Heart left ventricle (tissue), 16 donors: ENCODE data around the gene TACO1. TPM values are rescaled to one million over a fixed set of nuclear protein-coding genes. Genes with fewer than 3 reads are reported as not detected.

Source experiments
- ATAC-seq, 4 donors: fragments of 200-7000 bp; cut with Tn5 transposase; one replicate each; pipeline ENCODE4 v1.9.1; 2020 to 2022; ENCODE audit warnings: moderate library complexity in 4 of 4, mild to moderate bottlenecking in 3 of 4, moderate number of reproducible peaks in 1 of 4
- DNase-seq, 5 donors: peaks; one replicate each; pipeline ENCODE4 v3.0.0-alpha.2; 2020
- H3K27ac ChIP-seq, 12 donors: fragments of 200-600 bp; sonication (generic) in 4 of 12; one replicate each; pipeline versions ENCODE4 v1.5.0 to v1.8.0; 2016 to 2022; ENCODE audit warnings: mild to moderate bottlenecking in 2 of 12
- H3K27me3 ChIP-seq, 9 donors: fragments of 200-600 bp; sonication (generic) in 2 of 9; one replicate each; pipeline versions ENCODE4 v1.5.1 to v1.8.0; 2016 to 2022; ENCODE audit warnings: mild to moderate bottlenecking in 3 of 9
- H3K36me3 ChIP-seq, 9 donors: fragments of 200-600 bp; sonication (generic) in 2 of 9; one replicate each; pipeline versions ENCODE4 v1.5.0 to v1.8.0; 2018 to 2022; ENCODE audit warnings: mild to moderate bottlenecking in 2 of 9
- H3K4me1 ChIP-seq, 12 donors: fragments of 200-600 bp; sonication (generic) in 4 of 12; one replicate each; pipeline versions ENCODE4 v1.5.0 to v1.8.0; 2016 to 2022; ENCODE audit warnings: mild to moderate bottlenecking in 3 of 12
- H3K4me3 ChIP-seq, 12 donors: fragments of 200-600 bp; sonication (generic) in 4 of 12; one replicate each; pipeline versions ENCODE4 v1.5.0 to v1.8.0; 2017 to 2022; ENCODE audit warnings: mild to moderate bottlenecking in 9 of 12, moderate library complexity in 4 of 12
- H3K9me3 ChIP-seq, 12 donors: fragments of 200-600 bp; sonication (generic) in 4 of 12; one replicate each; pipeline versions ENCODE4 v1.5.0 to v1.8.0; 2016 to 2022; ENCODE audit warnings: mild to moderate bottlenecking in 1 of 12
- POLR2A ChIP-seq, 2 donors: fragments of 450-650 bp; IDR thresholded peaks; one replicate each; pipeline ENCODE4 v1.6.1; 2017; ENCODE audit warnings: antibody characterized with exemption in 2 of 2, mild to moderate bottlenecking in 2 of 2, moderate library complexity in 2 of 2
- WGBS, 4 donors: extraction: QIAGEN DNeasy Blood & Tissue Kit in 2 of 4; methylation state at CpG; one replicate each; pipeline versions ENCODE4 v1.1.5 to v1.1.7; 2013 to 2018; 5-methylcytosine and 5-hydroxymethylcytosine counted together
- intact Hi-C, 10 donors: fragments of 100-400 bp; cut with DNase I; formaldehyde crosslinking; loops; one replicate each; pipeline versions ENCODE4 v1.11.1 to v1.14.2; 2022
- polyA plus RNA-seq, 2 donors: library from polyadenylated mRNA; stranded (reverse); fragments of 200-250 nt; gene quantifications; one replicate each; pipeline ENCODE4 v1.2.3, GENCODE V29; 2013
- total RNA-seq, 9 donors: library from RNA; depleted of rRNA in 2 of 9; stranded (reverse); fragments of >200 nt in 2 of 9; fragmentation: NEBNext Ultra II Directional in 3 of 9; extraction: Animal tissue kit (Norgen Biotek cat#: 25700) in 3 of 9; gene quantifications; one replicate each; pipeline versions ENCODE4 v1.1.0 to v1.2.4, GENCODE V29; 2016 to 2023
- TF ChIP-seq, protein P1 (sequence below), 12 donors: fragments of 200-600 bp; sonication (generic) in 4 of 12; IDR thresholded peaks; one replicate each; pipeline versions ENCODE4 v1.5.0 to v1.8.0; 2018 to 2022; ENCODE audit warnings: antibody characterized with exemption in 12 of 12, mild to moderate bottlenecking in 5 of 12
- donor health status: ischemic (EF 13 %, LVEDD 7.1; RV severe dilation, severe dysfunction).
- donor health status: healthy with polysubstance abuse.
- donor health status: DM: no; HTN: yes; CAD: no.
- donor health status: DM: no; HTN: no; CAD: no.
- donor health status: ischemic (EF 25% LVEDD 6.9; RV normal size, moderate dysfunction).
- donor health status: ischemic (EF 25% LVEDD 5.7; RV mildly dilated, moderate dysfunction).
- donor health status: healthy.
- donor health status: DM: yes; HTN: yes; CAD: no.
- donor health status: ischemic (EF 35%, LVEDD 5.7; RV mildly dilated, moderate dysfunction).
- donor health status: nonischemic (EF 11% LVEDD 7.7; RV severe dilation, severe dysfunction).
- donor health status: DM: yes; HTN: yes; CAD: no.
- donor health status: PGD.
- donor health status: ischemic (EF 29% LVEDD 5.4; RV normal size, mild dysfunction).
- donor health status: nonischemic (EF 23%, LVEDD 6.1; RV moderate dilation, normal function).

The TACO1 gene
- total and polyA plus RNA-seq, 11 donors, result 23.0 to 54.9 (median 44.7) TPM

DNA sequence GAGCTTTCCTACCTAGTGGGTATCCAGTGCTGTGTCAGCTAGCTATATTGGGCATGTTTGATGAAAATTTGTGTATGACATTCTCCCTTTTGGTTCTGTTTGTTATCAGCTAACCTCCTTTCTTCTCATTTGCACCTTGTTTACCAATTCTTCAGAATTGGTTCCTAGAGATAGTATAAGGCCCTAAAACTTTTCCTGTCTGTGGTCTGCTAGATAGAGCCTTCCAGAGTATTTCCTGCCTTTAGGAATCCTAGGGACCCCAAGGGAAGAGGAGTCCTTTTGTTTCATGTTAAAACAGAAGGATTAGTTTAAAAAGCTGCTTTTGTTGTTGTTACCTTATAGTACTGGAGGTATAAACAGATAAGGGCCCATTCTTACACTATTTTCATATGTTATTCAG, 33.0 kb downstream of the TACO1 start:
- intact Hi-C loops, result loop anchor here in 1 of 10 donors (10.0 kb wide), 1 partner anchor 61 kb away; no protein-coding TSS in a partner anchor
- ATAC-seq, result no peak

DNA sequence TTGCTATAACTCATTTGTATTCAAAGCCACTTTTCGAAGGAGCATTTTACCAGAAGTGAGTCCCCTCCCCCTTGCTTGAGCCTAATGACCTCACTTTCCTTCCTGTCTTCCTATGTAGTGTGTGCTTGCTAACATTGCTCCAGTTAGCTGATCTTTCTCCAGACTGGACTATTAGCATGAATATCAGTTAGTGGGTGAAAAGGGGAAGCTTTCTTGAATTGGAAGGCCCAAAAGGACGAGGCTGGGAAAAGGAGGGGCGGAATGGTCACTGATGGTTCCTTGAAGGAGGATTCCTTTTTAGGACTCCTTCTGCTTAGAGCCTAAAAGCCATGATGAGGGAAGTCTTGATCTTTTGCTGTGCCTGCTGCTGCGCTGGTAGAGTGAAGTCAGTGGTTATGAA, 33.5 kb downstream of the TACO1 start:
- WGBS, 4 donors, result 52 to 64% (median 56%) methylated on average over 4 of the region's 4 CpGs
- peak in 1 of 5 donors; percentile 16 for DNase-seq
- Histone ChIP-seq H3K27me3 (no peaks in the 10 kb centered on the region), H3K9me3 (no peaks in the 10 kb centered on the region), H3K27ac (peak overlapping the region in 11 of 12 donors; percentile 12 to 93 (median 51)), H3K4me1 (peaks cover 7 to 79% (median 55%) of the 10 kb centered on the region in 12 donors), H3K4me3 (no peak overlapping the region), H3K36me3 (peaks cover 0 to 73% (median 69%) of the 10 kb centered on the region in 9 donors)
- peak in 3 of 4 donors; percentile 32 to 74 (median 60) for ATAC-seq
- TF ChIP-seq, protein P1, sequence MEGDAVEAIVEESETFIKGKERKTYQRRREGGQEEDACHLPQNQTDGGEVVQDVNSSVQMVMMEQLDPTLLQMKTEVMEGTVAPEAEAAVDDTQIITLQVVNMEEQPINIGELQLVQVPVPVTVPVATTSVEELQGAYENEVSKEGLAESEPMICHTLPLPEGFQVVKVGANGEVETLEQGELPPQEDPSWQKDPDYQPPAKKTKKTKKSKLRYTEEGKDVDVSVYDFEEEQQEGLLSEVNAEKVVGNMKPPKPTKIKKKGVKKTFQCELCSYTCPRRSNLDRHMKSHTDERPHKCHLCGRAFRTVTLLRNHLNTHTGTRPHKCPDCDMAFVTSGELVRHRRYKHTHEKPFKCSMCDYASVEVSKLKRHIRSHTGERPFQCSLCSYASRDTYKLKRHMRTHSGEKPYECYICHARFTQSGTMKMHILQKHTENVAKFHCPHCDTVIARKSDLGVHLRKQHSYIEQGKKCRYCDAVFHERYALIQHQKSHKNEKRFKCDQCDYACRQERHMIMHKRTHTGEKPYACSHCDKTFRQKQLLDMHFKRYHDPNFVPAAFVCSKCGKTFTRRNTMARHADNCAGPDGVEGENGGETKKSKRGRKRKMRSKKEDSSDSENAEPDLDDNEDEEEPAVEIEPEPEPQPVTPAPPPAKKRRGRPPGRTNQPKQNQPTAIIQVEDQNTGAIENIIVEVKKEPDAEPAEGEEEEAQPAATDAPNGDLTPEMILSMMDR (IDR thresholded peaks at IDR 0.05), result no peak
- no peak for TF ChIP-seq POLR2A (IDR thresholded peaks at IDR 0.05)
- intact Hi-C loops, result loop anchor here in 1 of 10 donors (10.0 kb wide), 1 partner anchor 61 kb away; no protein-coding TSS in a partner anchor

More for the DNA sequence above, 33.0 kb downstream of the TACO1 start:
- Histone ChIP-seq H3K27ac (peak overlapping the region in 11 of 12 donors; percentile 12 to 93 (median 51)), H3K4me3 (no peak overlapping the region), H3K4me1 (peaks cover 8 to 79% (median 57%) of the 10 kb centered on the region in 12 donors), H3K36me3 (peaks cover 0 to 74% (median 65%) of the 10 kb centered on the region in 9 donors), H3K9me3 (no peaks in the 10 kb centered on the region), H3K27me3 (no peaks in the 10 kb centered on the region)
- TF ChIP-seq, protein P1 (IDR thresholded peaks at IDR 0.05), result no peak
- no peak for TF ChIP-seq POLR2A (IDR thresholded peaks at IDR 0.05)
- DNase-seq, result no peak

- DNase-seq (no peak), ATAC-seq (no peak)
- WGBS, 4 donors, result 74 to 91% (median 85%) methylated on average over 1 of the region's 1 CpG
- H3K27me3 ChIP-seq, result no peaks in the 10 kb centered on the region
- H3K9me3 ChIP-seq, result no peaks in the 10 kb centered on the region
- H3K4me3 ChIP-seq, result no peak overlapping the region
- no peak for TF ChIP-seq POLR2A (IDR thresholded peaks at IDR 0.05)
- TF ChIP-seq, protein P1 (IDR thresholded peaks at IDR 0.05), result no peak
- H3K4me1 ChIP-seq, result peaks cover 7 to 77% (median 50%) of the 10 kb centered on the region in 12 donors
- H3K36me3 ChIP-seq, result peaks cover 0 to 74% (median 67%) of the 10 kb centered on the region in 9 donors
- intact Hi-C loops, result loop anchor here in 1 of 10 donors (10.0 kb wide), 1 partner anchor 60 kb away; no protein-coding TSS in a partner anchor
- H3K27ac ChIP-seq, result peak overlapping the region in 8 of 12 donors; percentile 39 to 93 (median 58)
These were observed 34.1 kb downstream of the TACO1 start for GRCh38 chr17:63634816-63635215.

DNA sequence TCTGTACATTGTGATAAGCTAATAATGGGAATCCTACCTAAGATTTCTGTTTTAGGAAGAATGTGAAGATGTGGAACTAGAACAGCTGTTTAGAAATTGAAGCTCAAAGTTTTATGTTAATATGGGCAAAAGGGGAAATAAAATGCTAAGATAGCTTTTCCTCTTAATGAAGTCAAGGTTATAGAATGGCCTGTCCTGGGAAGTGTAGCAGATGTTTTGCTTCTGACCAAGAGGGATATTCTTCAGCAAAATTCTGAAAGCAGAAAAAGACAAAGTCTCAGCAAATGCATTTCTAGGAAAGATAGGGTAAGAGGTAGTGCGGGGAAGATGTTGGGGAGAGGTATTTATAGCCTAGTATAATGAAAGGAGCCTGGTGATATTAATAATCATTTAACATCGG, 34.6 kb downstream of the TACO1 start:
- no peak for TF ChIP-seq POLR2A (IDR thresholded peaks at IDR 0.05)
- TF ChIP-seq, protein P1 (IDR thresholded peaks at IDR 0.05), result no peak
- peaks cover 7 to 77% (median 47%) of the 10 kb centered on the region in 12 donors for H3K4me1 ChIP-seq
- DNase-seq, result no peak
- H3K36me3 ChIP-seq, result peaks cover 0 to 79% (median 70%) of the 10 kb centered on the region in 9 donors
- peak in 1 of 4 donors; percentile 5 for ATAC-seq
- H3K27ac ChIP-seq, result peak overlapping the region in 8 of 12 donors; percentile 19 to 93 (median 56)
- H3K4me3 ChIP-seq, result no peak overlapping the region
- no peaks in the 10 kb centered on the region for H3K9me3 ChIP-seq
- WGBS, 4 donors, result 56 to 65% (median 57%) methylated on average over 2 of the region's 2 CpGs
- H3K27me3 ChIP-seq, result no peaks in the 10 kb centered on the region
- intact Hi-C loops, result loop anchor here in 1 of 10 donors (10.0 kb wide), 1 partner anchor 60 kb away; no protein-coding TSS in a partner anchor
